ENCODE measurements around the gene ELANE. TPM values are rescaled to one million over a fixed set of nuclear protein-coding genes. Genes with fewer than 3 reads are reported as not detected.

ELANE gene
- total RNA-seq, 1 donor from 2014 or later: not detected

GRCh38 chr19:807627-808422 lies 44.3 kb upstream of the ELANE start:
- Mint-ChIP-seq H3K27ac (ENCODE audit: unreplicated experiment) (peak overlapping the region; percentile 68), H3K36me3 (ENCODE audit: low read depth, unreplicated experiment) (peaks cover 28% of the 10 kb centered on the region), H3K4me3 (ENCODE audit: unreplicated experiment) (peak overlapping the region; percentile 82), H3K4me1 (ENCODE audit: unreplicated experiment) (peaks cover 9% of the 10 kb centered on the region), H3K9me3 (ENCODE audit: unreplicated experiment) (no peaks in the 10 kb centered on the region), H3K27me3 (ENCODE audit: unreplicated experiment) (peaks cover 31% of the 10 kb centered on the region)
- DNase-seq (ENCODE audit: low spot score): no peak
- TF ChIP-seq CTCF (IDR thresholded peaks at IDR 0.05; ENCODE audit: unreplicated experiment): no peak

GRCh38 chr19:808423-808775 lies 43.7 kb upstream of the ELANE start:
- DNase-seq (ENCODE audit: low spot score): no peak
- H3K27ac Mint-ChIP-seq (ENCODE audit: unreplicated experiment): no peak overlapping the region
- peaks cover 8% of the 10 kb centered on the region for H3K4me1 Mint-ChIP-seq (ENCODE audit: unreplicated experiment)
- no peak overlapping the region for H3K4me3 Mint-ChIP-seq (ENCODE audit: unreplicated experiment)
- peaks cover 28% of the 10 kb centered on the region for H3K36me3 Mint-ChIP-seq (ENCODE audit: low read depth, unreplicated experiment)
- H3K27me3 Mint-ChIP-seq (ENCODE audit: unreplicated experiment): peaks cover 25% of the 10 kb centered on the region
- no peaks in the 10 kb centered on the region for H3K9me3 Mint-ChIP-seq (ENCODE audit: unreplicated experiment)
- TF ChIP-seq CTCF (IDR thresholded peaks at IDR 0.05; ENCODE audit: unreplicated experiment): no peak

- H3K4me3 Mint-ChIP-seq (ENCODE audit: unreplicated experiment): no peak overlapping the region
- H3K36me3 Mint-ChIP-seq (ENCODE audit: low read depth, unreplicated experiment): peaks cover 34% of the 10 kb centered on the region
- no peak for DNase-seq (ENCODE audit: low spot score)
- peaks cover 30% of the 10 kb centered on the region for H3K27me3 Mint-ChIP-seq (ENCODE audit: unreplicated experiment)
- H3K27ac Mint-ChIP-seq (ENCODE audit: unreplicated experiment): no peak overlapping the region
- peaks cover 8% of the 10 kb centered on the region for H3K4me1 Mint-ChIP-seq (ENCODE audit: unreplicated experiment)
- no peak for TF ChIP-seq CTCF (IDR thresholded peaks at IDR 0.05; ENCODE audit: unreplicated experiment)
- H3K9me3 Mint-ChIP-seq (ENCODE audit: unreplicated experiment): no peaks in the 10 kb centered on the region
These were observed 41.8 kb upstream of the ELANE start for GRCh38 chr19:810077-810855.

GRCh38 chr19:810883-811489 lies 41.1 kb upstream of the ELANE start:
- Mint-ChIP-seq H3K9me3 (ENCODE audit: unreplicated experiment) (no peaks in the 10 kb centered on the region), H3K27ac (ENCODE audit: unreplicated experiment) (peak overlapping the region; percentile 9), H3K27me3 (ENCODE audit: unreplicated experiment) (peaks cover 32% of the 10 kb centered on the region), H3K36me3 (ENCODE audit: low read depth, unreplicated experiment) (peaks cover 37% of the 10 kb centered on the region), H3K4me1 (ENCODE audit: unreplicated experiment) (peaks cover 11% of the 10 kb centered on the region), H3K4me3 (ENCODE audit: unreplicated experiment) (no peak overlapping the region)
- DNase-seq (ENCODE audit: low spot score): no peak
- TF ChIP-seq CTCF (IDR thresholded peaks at IDR 0.05; ENCODE audit: unreplicated experiment): no peak
